Fibroblast of mammary gland (primary cell): ENCODE data around the gene SLCO4A1.
A peak's percentile ranks its signal among the peaks of the same experiment; 100 is the strongest.

Experiments used
- DNase-seq: peaks from one replicate; pipeline ENCODE4 v3.0.0-alpha.2; 2010; ENCODE audit warnings: low read depth
- H3K4me3 ChIP-seq: 2 replicates; pipeline ENCODE4 v1.5.1; 2011; ENCODE audit warnings: low read depth, mild to moderate bottlenecking, low read length, moderate library complexity; ENCODE audit not compliant: control insufficient read depth
- TF ChIP-seq, protein P1 (sequence below): conservative IDR thresholded peaks from 2 replicates; pipeline ENCODE4 v1.5.1; 2011; ENCODE audit warnings: low read depth, low read length, inconsistent platforms; ENCODE audit not compliant: control insufficient read depth, insufficient read depth

SLCO4A1 gene

DNA sequence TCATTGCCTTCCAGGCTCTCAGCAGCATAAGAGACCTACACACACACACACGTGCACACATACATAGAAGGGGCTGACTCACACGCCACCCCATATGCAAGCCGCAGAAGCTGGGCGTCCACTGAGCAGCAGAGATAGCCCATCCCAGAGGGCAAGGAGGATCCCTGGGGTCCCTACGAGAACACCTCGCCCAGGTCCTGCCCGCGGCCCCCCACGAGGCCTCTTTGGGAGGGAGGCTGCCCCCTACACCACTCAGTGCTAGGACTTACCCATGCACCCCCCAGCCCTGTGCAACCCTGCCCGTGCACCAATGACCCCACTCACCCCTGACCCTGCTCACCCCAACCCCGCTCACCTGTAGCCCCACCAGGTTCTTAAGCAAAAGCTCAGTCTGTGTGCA, 45.8 kb downstream of the SLCO4A1 start:
- no peak for DNase-seq
- TF ChIP-seq, protein P1, sequence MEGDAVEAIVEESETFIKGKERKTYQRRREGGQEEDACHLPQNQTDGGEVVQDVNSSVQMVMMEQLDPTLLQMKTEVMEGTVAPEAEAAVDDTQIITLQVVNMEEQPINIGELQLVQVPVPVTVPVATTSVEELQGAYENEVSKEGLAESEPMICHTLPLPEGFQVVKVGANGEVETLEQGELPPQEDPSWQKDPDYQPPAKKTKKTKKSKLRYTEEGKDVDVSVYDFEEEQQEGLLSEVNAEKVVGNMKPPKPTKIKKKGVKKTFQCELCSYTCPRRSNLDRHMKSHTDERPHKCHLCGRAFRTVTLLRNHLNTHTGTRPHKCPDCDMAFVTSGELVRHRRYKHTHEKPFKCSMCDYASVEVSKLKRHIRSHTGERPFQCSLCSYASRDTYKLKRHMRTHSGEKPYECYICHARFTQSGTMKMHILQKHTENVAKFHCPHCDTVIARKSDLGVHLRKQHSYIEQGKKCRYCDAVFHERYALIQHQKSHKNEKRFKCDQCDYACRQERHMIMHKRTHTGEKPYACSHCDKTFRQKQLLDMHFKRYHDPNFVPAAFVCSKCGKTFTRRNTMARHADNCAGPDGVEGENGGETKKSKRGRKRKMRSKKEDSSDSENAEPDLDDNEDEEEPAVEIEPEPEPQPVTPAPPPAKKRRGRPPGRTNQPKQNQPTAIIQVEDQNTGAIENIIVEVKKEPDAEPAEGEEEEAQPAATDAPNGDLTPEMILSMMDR, result no peak
- H3K4me3 ChIP-seq, result no peak overlapping the region

DNA sequence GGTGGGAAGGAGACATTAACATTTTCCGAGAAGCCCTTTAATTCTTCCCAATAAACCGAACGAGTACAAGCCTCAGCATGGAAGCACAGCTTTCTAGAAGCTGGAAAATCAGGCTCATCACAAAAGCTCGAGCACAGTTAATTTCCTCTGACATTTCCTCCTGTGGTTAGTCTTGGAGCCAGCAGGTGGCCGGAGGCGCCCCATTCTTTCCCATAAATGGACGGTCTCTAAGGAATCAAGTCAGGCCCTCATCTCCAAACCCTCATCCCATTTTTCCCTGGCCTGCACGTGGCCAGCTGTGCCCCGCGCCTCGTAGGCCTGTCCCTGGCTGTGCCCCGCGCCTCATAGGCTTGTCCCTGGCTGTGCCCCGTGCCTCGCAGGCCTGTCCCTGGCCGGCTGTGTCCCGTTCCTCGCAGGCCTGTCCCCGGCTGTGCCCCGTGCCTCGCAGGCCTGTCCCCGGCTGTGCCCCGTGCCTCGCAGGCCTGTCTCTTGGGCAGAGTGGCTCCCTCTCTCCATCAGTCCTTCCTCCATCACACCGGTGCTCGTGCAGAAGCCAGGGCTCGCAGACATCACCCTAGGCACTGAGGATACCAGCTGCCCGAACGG, 46.7 kb downstream of the SLCO4A1 start:
- H3K4me3 ChIP-seq, result no peak overlapping the region
- DNase-seq, result no peak
- TF ChIP-seq, protein P1, result peak; percentile 3

DNA sequence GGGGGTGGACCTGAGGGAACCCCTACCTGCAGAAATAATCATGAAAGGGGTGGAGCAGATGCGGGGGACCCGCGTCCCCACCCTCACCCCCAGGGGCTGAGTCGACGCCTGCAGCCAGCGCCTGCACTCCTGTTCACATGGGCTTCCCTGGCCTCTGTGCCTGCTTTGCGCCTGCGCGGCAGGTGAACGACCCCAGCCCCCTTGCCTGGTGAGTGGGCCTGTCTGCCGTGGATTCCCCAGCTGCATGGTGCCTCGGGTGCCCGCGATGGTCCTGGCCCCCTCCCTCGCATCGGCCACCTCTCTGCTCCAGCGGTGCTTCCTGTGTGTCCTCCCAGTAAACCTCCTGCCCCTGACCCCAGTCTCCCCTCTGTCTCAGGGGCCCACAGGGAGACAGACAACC, 47.6 kb downstream of the SLCO4A1 start:
- H3K4me3 ChIP-seq, result no peak overlapping the region
- TF ChIP-seq, protein P1, result no peak
- DNase-seq, result no peak

DNA sequence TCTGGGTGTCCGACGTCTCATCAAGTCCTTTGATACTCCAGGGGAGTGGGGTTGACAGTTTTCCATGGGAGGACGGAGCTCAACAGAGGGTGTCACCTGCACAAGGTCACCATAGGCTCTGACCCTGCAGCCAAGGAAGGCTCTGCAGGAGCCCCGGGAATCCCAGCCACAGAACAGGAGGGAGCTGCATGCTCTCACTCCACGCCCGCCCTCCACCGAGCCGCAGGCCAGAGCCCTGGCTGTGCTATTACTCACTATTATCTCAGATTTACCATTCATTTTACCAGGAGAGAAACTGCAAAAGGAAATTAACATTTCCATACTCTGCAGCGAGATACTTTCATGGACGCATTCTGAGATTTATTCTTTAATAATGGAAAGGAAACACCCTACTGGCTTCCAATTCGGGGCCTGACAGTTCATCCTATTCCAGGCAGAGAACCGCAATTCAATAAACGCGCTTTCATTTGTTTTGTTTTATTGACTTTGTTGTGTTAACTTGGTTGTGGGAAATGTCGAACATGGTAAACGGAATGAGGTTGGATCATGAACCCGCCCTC, 48.0 kb downstream of the SLCO4A1 start:
- no peak overlapping the region for H3K4me3 ChIP-seq
- TF ChIP-seq, protein P1, result no peak
- DNase-seq, result no peak

DNA sequence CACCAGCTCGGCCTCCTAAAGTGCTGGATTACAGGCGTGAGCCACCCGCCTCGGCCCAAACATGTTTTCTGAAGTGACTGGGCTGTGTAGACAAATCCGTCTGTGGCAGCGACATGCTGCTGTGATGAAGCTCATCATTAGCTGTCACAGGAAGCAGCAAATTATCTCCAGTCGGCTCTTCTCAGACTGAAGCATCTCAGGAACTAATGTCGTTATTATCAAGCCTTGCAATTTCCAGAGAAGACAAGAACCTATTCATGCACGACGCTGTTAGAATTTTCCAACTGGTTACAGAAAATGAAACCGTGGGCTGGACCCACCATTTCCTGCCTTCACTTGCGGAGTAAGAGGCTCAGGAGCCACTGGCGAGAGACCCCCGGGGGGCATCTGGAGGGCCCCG, 49.2 kb downstream of the SLCO4A1 start:
- TF ChIP-seq, protein P1, result no peak
- no peak overlapping the region for H3K4me3 ChIP-seq
- no peak for DNase-seq

DNA sequence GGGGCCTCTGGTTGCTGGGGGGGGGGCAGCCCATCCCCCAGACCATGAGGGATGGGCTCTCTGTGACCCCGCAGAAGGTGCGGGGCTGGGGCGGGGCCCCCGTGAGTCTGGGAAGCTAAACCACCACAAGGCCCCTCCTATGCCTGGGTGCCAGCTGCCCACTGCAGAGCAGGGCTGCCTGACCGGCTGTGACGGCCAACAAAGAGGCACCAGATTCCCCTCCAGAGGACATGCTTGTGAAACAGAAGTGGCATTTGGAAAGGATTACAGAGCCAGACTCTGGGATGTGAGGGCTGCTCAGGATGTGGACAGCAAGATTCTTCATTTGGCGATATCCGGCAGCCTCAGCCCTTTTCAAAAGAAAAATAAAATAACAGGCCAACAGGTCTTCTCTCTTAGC, 49.9 kb downstream of the SLCO4A1 start:
- DNase-seq, result no peak
- TF ChIP-seq, protein P1, result no peak
- no peak overlapping the region for H3K4me3 ChIP-seq
